Measurements from ENCODE around the gene RICTOR.

The RICTOR gene

GRCh38 chr5:38913714-38914113 lies 160.5 kb downstream of the RICTOR start (continued):
- no peak for TF ChIP-seq REST (tag by site-specific recombination; IDR thresholded peaks at IDR 0.05)
- no peak for TF ChIP-seq ZBTB20 (tag by site-specific recombination; IDR thresholded peaks at IDR 0.05)
- TF ChIP-seq ZNF639 (tag by site-specific recombination; IDR thresholded peaks at IDR 0.05): no peak
- no peak for TF ChIP-seq ZNF626 (tag by site-specific recombination; IDR thresholded peaks at IDR 0.05)
- no peak for TF ChIP-seq ZNF214 (tag by site-specific recombination; IDR thresholded peaks at IDR 0.05; ENCODE audit: borderline replicate concordance)
- no peak for TF ChIP-seq ZFP41 (tag by site-specific recombination; IDR thresholded peaks at IDR 0.05; ENCODE audit: borderline replicate concordance)
- TF ChIP-seq ZNF133 (tag by site-specific recombination; IDR thresholded peaks at IDR 0.05): no peak
- no peak for TF ChIP-seq PRDM6 (tag by site-specific recombination; IDR thresholded peaks at IDR 0.05)
- TF ChIP-seq ZNF830 (tag by site-specific recombination; IDR thresholded peaks at IDR 0.05; ENCODE audit: low read depth): no peak
- no peak for TF ChIP-seq ZNF645 (tag by site-specific recombination; IDR thresholded peaks at IDR 0.05)

DNA sequence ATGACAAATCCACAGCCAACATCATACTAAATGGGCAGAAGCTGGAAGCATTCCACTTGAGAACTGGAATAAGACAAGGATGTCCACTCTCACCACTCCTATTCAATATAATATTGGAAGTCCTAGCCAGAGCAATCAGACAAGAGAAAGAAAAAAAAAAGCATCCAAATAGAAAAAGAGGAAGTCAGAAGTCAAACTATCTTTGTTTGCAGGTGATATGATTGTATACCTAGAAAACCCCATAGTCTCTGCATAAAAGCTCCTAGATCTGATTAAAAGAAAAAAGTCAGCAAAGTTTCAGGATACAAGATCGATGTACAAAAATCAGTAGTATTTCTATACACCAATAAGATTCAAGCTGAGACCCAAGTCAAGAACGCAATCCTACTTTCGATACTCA lies 162.3 kb downstream of the RICTOR start:
- H3K27ac ChIP-seq (ENCODE audit: extremely low read depth, low read depth, low read length): no peak overlapping the region
- H3K4me3 ChIP-seq (ENCODE audit: low read depth, low read length): no peak overlapping the region
- POLR2A ChIA-PET: no interaction called here
- H3K4me1 ChIP-seq (ENCODE audit: control insufficient read depth, insufficient read depth, low read length): no peaks in the 10 kb centered on the region
- H3K9me3 ChIP-seq (ENCODE audit: control insufficient read depth, insufficient read depth, low read depth, low read length): no peaks in the 10 kb centered on the region; the same call in 1 of the 2 replicates
- CTCF ChIA-PET: interaction anchor here (0.7 to 2.1 kb wide), 4 partner anchors 10 to 491 kb away, joined by 3 to 14 read pairs (median 3); no protein-coding TSS in a partner anchor
- no peaks in the 10 kb centered on the region for H3K36me3 ChIP-seq (ENCODE audit: control insufficient read depth in 2 of 2, insufficient read depth in 1 of 2, low read length in 2 of 2)
- TF ChIP-seq ZNF157 (tag by site-specific recombination; IDR thresholded peaks at IDR 0.05) (no peak), ZNF394 (tag by site-specific recombination; IDR thresholded peaks at IDR 0.05; ENCODE audit: borderline replicate concordance) (no peak), ZNF114 (tag by site-specific recombination; IDR thresholded peaks at IDR 0.05) (no peak), ZNF664 (tag by site-specific recombination; IDR thresholded peaks at IDR 0.05) (no peak), ZNF19 (tag by site-specific recombination; IDR thresholded peaks at IDR 0.05; ENCODE audit: low read depth) (no peak), ZNF621 (tag by site-specific recombination; IDR thresholded peaks at IDR 0.05) (no peak), SCRT1 (tag by site-specific recombination; IDR thresholded peaks at IDR 0.05; ENCODE audit: borderline replicate concordance) (no peak)
- TF ChIP-seq, protein P1, sequence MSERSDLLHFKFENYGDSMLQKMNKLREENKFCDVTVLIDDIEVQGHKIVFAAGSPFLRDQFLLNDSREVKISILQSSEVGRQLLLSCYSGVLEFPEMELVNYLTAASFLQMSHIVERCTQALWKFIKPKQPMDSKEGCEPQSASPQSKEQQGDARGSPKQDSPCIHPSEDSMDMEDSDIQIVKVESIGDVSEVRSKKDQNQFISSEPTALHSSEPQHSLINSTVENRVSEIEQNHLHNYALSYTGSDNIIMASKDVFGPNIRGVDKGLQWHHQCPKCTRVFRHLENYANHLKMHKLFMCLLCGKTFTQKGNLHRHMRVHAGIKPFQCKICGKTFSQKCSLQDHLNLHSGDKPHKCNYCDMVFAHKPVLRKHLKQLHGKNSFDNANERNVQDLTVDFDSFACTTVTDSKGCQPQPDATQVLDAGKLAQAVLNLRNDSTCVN (tag by site-specific recombination; optimal IDR thresholded peaks at IDR 0.05): no peak
- TF ChIP-seq, protein P2, sequence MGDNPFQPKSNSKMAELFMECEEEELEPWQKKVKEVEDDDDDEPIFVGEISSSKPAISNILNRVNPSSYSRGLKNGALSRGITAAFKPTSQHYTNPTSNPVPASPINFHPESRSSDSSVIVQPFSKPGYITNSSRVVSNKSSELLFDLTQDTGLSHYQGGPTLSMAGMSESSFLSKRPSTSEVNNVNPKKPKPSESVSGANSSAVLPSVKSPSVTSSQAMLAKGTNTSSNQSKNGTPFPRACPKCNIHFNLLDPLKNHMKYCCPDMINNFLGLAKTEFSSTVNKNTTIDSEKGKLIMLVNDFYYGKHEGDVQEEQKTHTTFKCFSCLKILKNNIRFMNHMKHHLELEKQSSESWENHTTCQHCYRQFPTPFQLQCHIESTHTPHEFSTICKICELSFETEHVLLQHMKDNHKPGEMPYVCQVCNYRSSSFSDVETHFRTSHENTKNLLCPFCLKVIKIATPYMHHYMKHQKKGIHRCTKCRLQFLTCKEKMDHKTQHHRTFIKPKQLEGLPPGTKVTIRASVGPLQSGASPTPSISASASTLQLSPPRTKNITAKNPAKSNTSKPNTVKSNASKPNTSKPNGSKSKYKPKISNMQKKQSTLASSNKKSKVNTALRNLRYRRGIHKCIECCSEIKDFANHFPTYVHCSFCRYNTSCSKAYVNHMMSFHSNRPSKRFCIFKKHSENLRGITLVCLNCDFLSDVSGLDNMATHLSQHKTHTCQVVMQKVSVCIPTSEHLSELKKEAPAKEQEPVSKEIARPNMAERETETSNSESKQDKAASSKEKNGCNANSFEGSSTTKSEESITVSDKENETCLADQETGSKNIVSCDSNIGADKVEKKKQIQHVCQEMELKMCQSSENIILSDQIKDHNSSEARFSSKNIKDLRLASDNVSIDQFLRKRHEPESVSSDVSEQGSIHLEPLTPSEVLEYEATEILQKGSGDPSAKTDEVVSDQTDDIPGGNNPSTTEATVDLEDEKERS (tag by site-specific recombination; IDR thresholded peaks at IDR 0.05): no peak
- TF ChIP-seq, protein P3, sequence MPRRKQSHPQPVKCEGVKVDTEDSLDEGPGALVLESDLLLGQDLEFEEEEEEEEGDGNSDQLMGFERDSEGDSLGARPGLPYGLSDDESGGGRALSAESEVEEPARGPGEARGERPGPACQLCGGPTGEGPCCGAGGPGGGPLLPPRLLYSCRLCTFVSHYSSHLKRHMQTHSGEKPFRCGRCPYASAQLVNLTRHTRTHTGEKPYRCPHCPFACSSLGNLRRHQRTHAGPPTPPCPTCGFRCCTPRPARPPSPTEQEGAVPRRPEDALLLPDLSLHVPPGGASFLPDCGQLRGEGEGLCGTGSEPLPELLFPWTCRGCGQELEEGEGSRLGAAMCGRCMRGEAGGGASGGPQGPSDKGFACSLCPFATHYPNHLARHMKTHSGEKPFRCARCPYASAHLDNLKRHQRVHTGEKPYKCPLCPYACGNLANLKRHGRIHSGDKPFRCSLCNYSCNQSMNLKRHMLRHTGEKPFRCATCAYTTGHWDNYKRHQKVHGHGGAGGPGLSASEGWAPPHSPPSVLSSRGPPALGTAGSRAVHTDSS (tag by site-specific recombination; IDR thresholded peaks at IDR 0.05): no peak
